ENCODE results near the gene SRI. TPM values are rescaled to one million over a fixed set of nuclear protein-coding genes. Genes with fewer than 3 reads are reported as not detected.

SRI gene
- total RNA-seq, 1 donor from 2014 or later: 105 TPM

DNA sequence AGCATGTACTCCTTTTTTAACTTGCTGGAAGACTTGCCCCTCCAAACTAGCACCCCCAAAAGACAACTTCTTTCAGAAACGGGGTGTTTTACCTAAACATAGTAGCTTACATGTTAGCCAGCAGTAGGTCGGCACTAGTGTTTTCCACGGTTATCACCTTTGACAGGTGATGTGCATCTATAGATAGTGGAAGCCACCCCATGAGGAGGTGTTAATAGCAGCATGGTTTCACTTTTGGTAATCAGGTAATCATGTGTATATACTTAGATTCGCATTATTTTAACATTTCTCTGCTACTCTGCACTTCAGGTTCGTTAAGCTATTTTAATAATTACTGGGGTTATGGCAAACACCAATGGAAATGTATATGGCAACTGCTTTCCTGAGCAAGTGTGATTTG, 17.6 kb downstream of the SRI start:
- H3K36me3 Mint-ChIP-seq (ENCODE audit: unreplicated experiment): peaks cover 38% of the 10 kb centered on the region
- no peak overlapping the region for H3K4me3 Mint-ChIP-seq (ENCODE audit: unreplicated experiment)
- no peak for TF ChIP-seq CTCF (IDR thresholded peaks at IDR 0.05)
- no peaks in the 10 kb centered on the region for H3K4me1 Mint-ChIP-seq (ENCODE audit: unreplicated experiment)
- no peak for DNase-seq (ENCODE audit: extremely low spot score, unreplicated experiment)
- no peaks in the 10 kb centered on the region for H3K9me3 Mint-ChIP-seq (ENCODE audit: unreplicated experiment)
- no peaks in the 10 kb centered on the region for H3K27me3 Mint-ChIP-seq (ENCODE audit: unreplicated experiment)
- H3K27ac Mint-ChIP-seq (ENCODE audit: unreplicated experiment): no peak overlapping the region

DNA sequence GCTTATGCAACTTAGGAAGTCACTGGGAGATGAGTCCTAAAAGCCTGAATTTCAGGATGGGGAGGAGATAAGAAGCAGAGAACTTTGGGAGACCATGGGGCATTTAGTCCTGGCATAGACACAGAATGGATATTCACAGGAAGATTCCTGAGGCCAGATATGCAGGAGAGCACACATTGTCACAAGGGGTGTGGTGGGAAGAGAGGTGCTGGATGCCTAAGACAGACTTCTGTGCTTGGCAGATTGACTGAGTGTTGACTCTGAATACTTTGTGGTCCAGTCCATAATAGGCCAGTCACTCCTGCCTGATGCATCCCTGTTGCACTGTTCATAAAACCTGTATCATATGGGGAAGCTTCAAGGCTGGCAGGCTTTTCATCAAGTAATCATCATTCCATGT, 18.5 kb downstream of the SRI start:
- H3K9me3 Mint-ChIP-seq (ENCODE audit: unreplicated experiment): no peaks in the 10 kb centered on the region
- no peak for DNase-seq (ENCODE audit: extremely low spot score, unreplicated experiment)
- no peak overlapping the region for H3K4me3 Mint-ChIP-seq (ENCODE audit: unreplicated experiment)
- H3K36me3 Mint-ChIP-seq (ENCODE audit: unreplicated experiment): peaks cover 33% of the 10 kb centered on the region
- no peak overlapping the region for H3K27ac Mint-ChIP-seq (ENCODE audit: unreplicated experiment)
- H3K4me1 Mint-ChIP-seq (ENCODE audit: unreplicated experiment): no peaks in the 10 kb centered on the region
- no peak for TF ChIP-seq CTCF (IDR thresholded peaks at IDR 0.05)
- H3K27me3 Mint-ChIP-seq (ENCODE audit: unreplicated experiment): no peaks in the 10 kb centered on the region

- DNase-seq (ENCODE audit: extremely low spot score, unreplicated experiment): no peak
- Mint-ChIP-seq H3K4me3 (ENCODE audit: unreplicated experiment) (no peak overlapping the region), H3K9me3 (ENCODE audit: unreplicated experiment) (no peaks in the 10 kb centered on the region), H3K27ac (ENCODE audit: unreplicated experiment) (no peak overlapping the region), H3K36me3 (ENCODE audit: unreplicated experiment) (peaks cover 28% of the 10 kb centered on the region), H3K4me1 (ENCODE audit: unreplicated experiment) (no peaks in the 10 kb centered on the region), H3K27me3 (ENCODE audit: unreplicated experiment) (no peaks in the 10 kb centered on the region)
- no peak for TF ChIP-seq CTCF (IDR thresholded peaks at IDR 0.05)
Measured at GRCh38 chr7:88200789-88201188, 19.0 kb downstream of the SRI start.

GRCh38 chr7:88200261-88200660, 19.6 kb downstream of the SRI start:
- Mint-ChIP-seq H3K27me3 (ENCODE audit: unreplicated experiment) (no peaks in the 10 kb centered on the region), H3K27ac (ENCODE audit: unreplicated experiment) (no peak overlapping the region), H3K4me1 (ENCODE audit: unreplicated experiment) (no peaks in the 10 kb centered on the region), H3K36me3 (ENCODE audit: unreplicated experiment) (peaks cover 23% of the 10 kb centered on the region), H3K9me3 (ENCODE audit: unreplicated experiment) (no peaks in the 10 kb centered on the region), H3K4me3 (ENCODE audit: unreplicated experiment) (no peak overlapping the region)
- DNase-seq (ENCODE audit: extremely low spot score, unreplicated experiment): no peak
- no peak for TF ChIP-seq CTCF (IDR thresholded peaks at IDR 0.05)

- Mint-ChIP-seq H3K9me3 (ENCODE audit: unreplicated experiment) (no peaks in the 10 kb centered on the region), H3K4me3 (ENCODE audit: unreplicated experiment) (no peak overlapping the region), H3K27ac (ENCODE audit: unreplicated experiment) (no peak overlapping the region), H3K4me1 (ENCODE audit: unreplicated experiment) (no peaks in the 10 kb centered on the region), H3K27me3 (ENCODE audit: unreplicated experiment) (peaks cover 2% of the 10 kb centered on the region), H3K36me3 (ENCODE audit: unreplicated experiment) (no peaks in the 10 kb centered on the region)
- no peak for TF ChIP-seq CTCF (IDR thresholded peaks at IDR 0.05)
- no peak for DNase-seq (ENCODE audit: extremely low spot score, unreplicated experiment)
Measured at GRCh38 chr7:88191911-88192310, 27.9 kb downstream of the SRI start.

Measured in osteocyte (in vitro differentiated cells).